ENCODE results near the gene SSTR4.

Gene SSTR4

GRCh38 chr20:23061734-23062561, 26.8 kb downstream of the SSTR4 start:
- H3K36me3 Mint-ChIP-seq = no peaks in the 10 kb centered on the region
- no peaks in the 10 kb centered on the region for H3K9me3 Mint-ChIP-seq (ENCODE audit: low read depth)
- no peak overlapping the region for H3K27ac Mint-ChIP-seq
- H3K27me3 Mint-ChIP-seq = no peaks in the 10 kb centered on the region
- H3K4me1 Mint-ChIP-seq (ENCODE audit: low read depth) = no peaks in the 10 kb centered on the region
- no peak overlapping the region for H3K4me3 Mint-ChIP-seq

GRCh38 chr20:23062632-23063031, 27.5 kb downstream of the SSTR4 start:
- Mint-ChIP-seq H3K4me1 (ENCODE audit: low read depth) (no peaks in the 10 kb centered on the region), H3K27me3 (no peaks in the 10 kb centered on the region), H3K9me3 (ENCODE audit: low read depth) (no peaks in the 10 kb centered on the region), H3K4me3 (no peak overlapping the region), H3K36me3 (no peaks in the 10 kb centered on the region), H3K27ac (no peak overlapping the region)

- H3K4me1 Mint-ChIP-seq (ENCODE audit: low read depth) = no peaks in the 10 kb centered on the region
- H3K36me3 Mint-ChIP-seq = no peaks in the 10 kb centered on the region
- H3K4me3 Mint-ChIP-seq = no peak overlapping the region
- no peaks in the 10 kb centered on the region for H3K27me3 Mint-ChIP-seq
- no peak overlapping the region for H3K27ac Mint-ChIP-seq
- no peaks in the 10 kb centered on the region for H3K9me3 Mint-ChIP-seq (ENCODE audit: low read depth)
Observed at GRCh38 chr20:23063168-23063567, 28.1 kb downstream of the SSTR4 start.

- no peak overlapping the region for H3K27ac Mint-ChIP-seq
Observed at GRCh38 chr20:23063581-23063980, 28.5 kb downstream of the SSTR4 start.

GRCh38 chr20:23065266-23066201, 30.4 kb downstream of the SSTR4 start:
- H3K27ac Mint-ChIP-seq = no peak overlapping the region
- H3K4me3 Mint-ChIP-seq = no peak overlapping the region
- no peaks in the 10 kb centered on the region for H3K36me3 Mint-ChIP-seq
- H3K9me3 Mint-ChIP-seq (ENCODE audit: low read depth) = no peaks in the 10 kb centered on the region
- H3K27me3 Mint-ChIP-seq = no peaks in the 10 kb centered on the region
- H3K4me1 Mint-ChIP-seq (ENCODE audit: low read depth) = no peaks in the 10 kb centered on the region

More at GRCh38 chr20:23063581-23063980, 28.5 kb downstream of the SSTR4 start:
- no peaks in the 10 kb centered on the region for H3K4me1 Mint-ChIP-seq (ENCODE audit: low read depth)
- no peaks in the 10 kb centered on the region for H3K36me3 Mint-ChIP-seq
- H3K9me3 Mint-ChIP-seq (ENCODE audit: low read depth) = no peaks in the 10 kb centered on the region
- no peak overlapping the region for H3K4me3 Mint-ChIP-seq
- no peaks in the 10 kb centered on the region for H3K27me3 Mint-ChIP-seq

GRCh38 chr20:23066772-23067171, 31.7 kb downstream of the SSTR4 start:
- Mint-ChIP-seq H3K4me3 (no peak overlapping the region), H3K4me1 (ENCODE audit: low read depth) (no peaks in the 10 kb centered on the region), H3K27ac (no peak overlapping the region), H3K9me3 (ENCODE audit: low read depth) (no peaks in the 10 kb centered on the region), H3K27me3 (no peaks in the 10 kb centered on the region), H3K36me3 (no peaks in the 10 kb centered on the region)

- no peaks in the 10 kb centered on the region for H3K36me3 Mint-ChIP-seq
- H3K27ac Mint-ChIP-seq = no peak overlapping the region
- no peaks in the 10 kb centered on the region for H3K4me1 Mint-ChIP-seq (ENCODE audit: low read depth)
- H3K9me3 Mint-ChIP-seq (ENCODE audit: low read depth) = no peaks in the 10 kb centered on the region
- H3K4me3 Mint-ChIP-seq = no peak overlapping the region
- no peaks in the 10 kb centered on the region for H3K27me3 Mint-ChIP-seq
Observed at GRCh38 chr20:23068283-23068682, 33.2 kb downstream of the SSTR4 start.

- Mint-ChIP-seq H3K27ac (no peak overlapping the region), H3K27me3 (no peaks in the 10 kb centered on the region), H3K36me3 (no peaks in the 10 kb centered on the region), H3K4me1 (ENCODE audit: low read depth) (no peaks in the 10 kb centered on the region), H3K4me3 (no peak overlapping the region), H3K9me3 (ENCODE audit: low read depth) (no peaks in the 10 kb centered on the region)
Observed at GRCh38 chr20:23069108-23069507, 34.0 kb downstream of the SSTR4 start.

GRCh38 chr20:23071398-23071797, 36.3 kb downstream of the SSTR4 start:
- Mint-ChIP-seq H3K27ac (no peak overlapping the region), H3K36me3 (no peaks in the 10 kb centered on the region), H3K4me3 (no peak overlapping the region), H3K4me1 (ENCODE audit: low read depth) (no peaks in the 10 kb centered on the region), H3K27me3 (no peaks in the 10 kb centered on the region), H3K9me3 (ENCODE audit: low read depth) (no peaks in the 10 kb centered on the region)

GRCh38 chr20:23071996-23072395, 36.9 kb downstream of the SSTR4 start:
- Mint-ChIP-seq H3K36me3 (no peaks in the 10 kb centered on the region), H3K4me1 (ENCODE audit: low read depth) (no peaks in the 10 kb centered on the region), H3K27ac (no peak overlapping the region), H3K4me3 (no peak overlapping the region), H3K9me3 (ENCODE audit: low read depth) (no peaks in the 10 kb centered on the region), H3K27me3 (no peaks in the 10 kb centered on the region)

GRCh38 chr20:23072892-23073586, 37.9 kb downstream of the SSTR4 start:
- Mint-ChIP-seq H3K9me3 (ENCODE audit: low read depth) (no peaks in the 10 kb centered on the region), H3K4me3 (no peak overlapping the region), H3K27ac (no peak overlapping the region), H3K27me3 (no peaks in the 10 kb centered on the region), H3K4me1 (ENCODE audit: low read depth) (no peaks in the 10 kb centered on the region), H3K36me3 (no peaks in the 10 kb centered on the region)

GRCh38 chr20:23074052-23074451, 38.9 kb downstream of the SSTR4 start:
- Mint-ChIP-seq H3K4me1 (ENCODE audit: low read depth) (no peaks in the 10 kb centered on the region), H3K36me3 (no peaks in the 10 kb centered on the region), H3K9me3 (ENCODE audit: low read depth) (no peaks in the 10 kb centered on the region), H3K4me3 (no peak overlapping the region), H3K27ac (no peak overlapping the region), H3K27me3 (no peaks in the 10 kb centered on the region)

- Mint-ChIP-seq H3K27me3 (no peaks in the 10 kb centered on the region), H3K4me1 (ENCODE audit: low read depth) (no peaks in the 10 kb centered on the region), H3K36me3 (no peaks in the 10 kb centered on the region), H3K4me3 (no peak overlapping the region), H3K9me3 (ENCODE audit: low read depth) (no peaks in the 10 kb centered on the region), H3K27ac (no peak overlapping the region)
Observed at GRCh38 chr20:23077277-23077676, 42.2 kb downstream of the SSTR4 start.

- no peak overlapping the region for H3K27ac Mint-ChIP-seq
- no peaks in the 10 kb centered on the region for H3K36me3 Mint-ChIP-seq
- H3K27me3 Mint-ChIP-seq = no peaks in the 10 kb centered on the region
- H3K9me3 Mint-ChIP-seq (ENCODE audit: low read depth) = no peaks in the 10 kb centered on the region
- H3K4me1 Mint-ChIP-seq (ENCODE audit: low read depth) = no peaks in the 10 kb centered on the region
- no peak overlapping the region for H3K4me3 Mint-ChIP-seq
Observed at GRCh38 chr20:23078351-23079015, 43.4 kb downstream of the SSTR4 start.
